Keratinocyte (primary cell): ENCODE data around the gene ZNF93.

Experiments
- CTCF ChIP-seq, 3 experiments: IDR thresholded peaks in 1 of 3; conservative IDR thresholded peaks in 1 of 3; optimal IDR thresholded peaks in 1 of 3; 2 replicates in 2 of 3; 3 replicates in 1 of 3; pipeline versions ENCODE3 to v1.5.1; 2011; ENCODE audit warnings: low read length in 3 of 3, mild to moderate bottlenecking in 3 of 3, moderate library complexity in 2 of 3, control low read depth in 1 of 3, inconsistent platforms in 1 of 3; ENCODE audit not compliant: insufficient read depth in 2 of 3; ENCODE audit errors: extremely low read depth in 1 of 3
- EZH2 ChIP-seq: IDR thresholded peaks from one replicate; pipeline ENCODE4 v1.6.1; 2012; ENCODE audit warnings: inconsistent platforms, mild to moderate bottlenecking, low read length, moderate library complexity

- TF ChIP-seq CTCF (optimal IDR thresholded peaks at IDR 0.05 in 1 of 3, IDR thresholded peaks at IDR 0.05 in 1 of 3, conservative IDR thresholded peaks at IDR 0.05 in 1 of 3; ENCODE audit: extremely low read depth in 1 of 3, insufficient read depth in 2 of 3, low read length in 3 of 3) (no peak), EZH2 (no peak)
Measured at GRCh38 chr19:19914596-19914995, 13.8 kb downstream of the ZNF93 start.
